Measurements from ENCODE around the gene TIGD1. TPM values are rescaled to one million over a fixed set of nuclear protein-coding genes. Genes with fewer than 3 reads are reported as not detected.

The TIGD1 gene
- total RNA-seq = 10 to 100 TPM in 1 of 2 experiments, 1 to 10 TPM in 1; 8.7 to 10.4 TPM

DNA sequence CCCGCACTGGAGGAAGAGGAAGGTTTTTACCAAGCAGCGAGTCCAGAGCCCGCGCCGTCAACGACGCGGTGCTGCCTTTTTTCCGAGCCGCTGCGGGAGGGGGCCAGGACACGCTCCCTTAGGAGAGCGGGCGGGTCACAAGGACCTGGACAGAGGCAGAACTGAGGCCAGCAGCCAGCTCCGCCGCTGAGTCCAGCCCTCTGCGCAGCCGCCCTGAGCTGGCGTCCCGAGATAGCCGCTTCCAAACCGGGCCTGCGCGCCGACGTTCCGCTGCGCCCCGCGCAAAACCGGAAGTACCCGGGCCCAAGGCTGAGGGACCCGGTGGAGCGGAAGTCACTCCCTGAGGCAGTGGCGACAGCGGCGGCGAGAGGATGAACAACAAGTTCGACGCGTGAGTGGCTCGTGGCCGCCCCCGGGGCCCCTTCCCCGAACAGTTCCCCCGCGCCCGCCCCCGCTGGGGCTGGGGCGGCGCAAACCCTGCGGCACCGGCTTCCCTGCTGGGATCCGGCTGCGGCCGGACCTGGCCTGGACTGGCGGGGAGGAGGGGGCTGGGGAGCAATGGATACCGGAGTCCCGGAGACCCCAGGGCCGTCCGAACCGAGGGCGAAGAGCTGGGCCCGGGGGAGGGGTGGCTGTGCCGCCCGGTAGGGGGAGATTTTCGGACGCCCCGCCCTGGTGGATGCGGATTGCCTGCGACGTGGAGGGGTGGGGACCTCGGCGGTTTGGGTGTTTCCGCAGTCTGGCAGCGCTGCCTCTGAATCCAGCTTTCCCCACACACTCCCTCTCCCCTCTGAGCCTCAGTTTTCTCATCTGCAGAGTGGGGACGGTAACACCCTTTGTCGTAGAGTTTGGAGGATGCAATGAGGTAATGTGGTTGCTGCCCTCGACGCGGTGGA is at the start of gene TIGD1, which contains the start of gene EIF4E2:
TIGD1 (minus strand) TSS at position 204 of the 896 bp plus-strand sequence. CDS start 675 bp downstream, outside the sequence.
EIF4E2 (plus strand) TSS at position 336 of the 896 bp plus-strand sequence; CDS start at position 372, 36 bp downstream.
- Mint-ChIP-seq H3K4me3 (peak within 1 kb of the TSS; percentile 99), H3K27me3 (no peaks in the 10 kb centered on the region), H3K36me3 (ENCODE audit: low read depth) (peaks cover 59% of the 10 kb centered on the region), H3K9me3 (peaks cover 4% of the 10 kb centered on the region), H3K4me1 (peaks cover 76% of the 10 kb centered on the region), H3K27ac (peak within 1 kb of the TSS; percentile 100)
- CTCF ChIA-PET = interaction anchor here (0.8 to 1.5 kb wide), 4 partner anchors 12 to 717 kb away, joined by 3 to 8 read pairs (median 3); partner anchors contain the start of genes CHRNG and PRSS56
- peak; percentile 92 for DNase-seq
- POLR2A ChIA-PET = no interaction called here

DNA sequence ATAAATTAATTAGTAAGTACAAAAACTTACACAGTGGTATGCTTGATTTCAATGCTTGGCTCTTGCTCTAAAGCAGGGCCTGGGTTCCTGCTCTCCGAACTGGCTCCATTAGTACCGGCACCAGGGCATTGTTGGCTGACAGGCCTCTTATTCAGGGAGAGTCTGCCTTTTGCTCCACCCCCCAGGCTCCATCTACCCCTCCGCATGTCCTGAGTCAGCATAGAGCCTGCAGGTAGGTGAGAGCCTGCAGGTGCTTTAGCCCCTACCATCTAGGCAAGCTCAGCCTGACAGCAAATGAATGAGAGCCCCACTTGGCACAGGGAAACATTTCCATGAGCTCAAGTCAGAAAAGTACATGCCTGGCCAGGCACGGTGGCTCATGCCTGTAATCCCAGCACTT is 47.9 kb upstream of the TIGD1 start:
- peaks cover 2% of the 10 kb centered on the region for H3K4me1 Mint-ChIP-seq
- ChIA-PET POLR2A (no interaction called here), CTCF (interaction anchor here (0.6 to 1.1 kb wide), 2 partner anchors 35 to 705 kb away, joined by 4 read pairs; no protein-coding TSS in a partner anchor)
- no peak overlapping the region for H3K27ac Mint-ChIP-seq
- no peak overlapping the region for H3K4me3 Mint-ChIP-seq
- H3K36me3 Mint-ChIP-seq (ENCODE audit: low read depth) = no peaks in the 10 kb centered on the region
- no peak for DNase-seq
- H3K27me3 Mint-ChIP-seq = peaks cover 3% of the 10 kb centered on the region
- H3K9me3 Mint-ChIP-seq = no peaks in the 10 kb centered on the region

DNA sequence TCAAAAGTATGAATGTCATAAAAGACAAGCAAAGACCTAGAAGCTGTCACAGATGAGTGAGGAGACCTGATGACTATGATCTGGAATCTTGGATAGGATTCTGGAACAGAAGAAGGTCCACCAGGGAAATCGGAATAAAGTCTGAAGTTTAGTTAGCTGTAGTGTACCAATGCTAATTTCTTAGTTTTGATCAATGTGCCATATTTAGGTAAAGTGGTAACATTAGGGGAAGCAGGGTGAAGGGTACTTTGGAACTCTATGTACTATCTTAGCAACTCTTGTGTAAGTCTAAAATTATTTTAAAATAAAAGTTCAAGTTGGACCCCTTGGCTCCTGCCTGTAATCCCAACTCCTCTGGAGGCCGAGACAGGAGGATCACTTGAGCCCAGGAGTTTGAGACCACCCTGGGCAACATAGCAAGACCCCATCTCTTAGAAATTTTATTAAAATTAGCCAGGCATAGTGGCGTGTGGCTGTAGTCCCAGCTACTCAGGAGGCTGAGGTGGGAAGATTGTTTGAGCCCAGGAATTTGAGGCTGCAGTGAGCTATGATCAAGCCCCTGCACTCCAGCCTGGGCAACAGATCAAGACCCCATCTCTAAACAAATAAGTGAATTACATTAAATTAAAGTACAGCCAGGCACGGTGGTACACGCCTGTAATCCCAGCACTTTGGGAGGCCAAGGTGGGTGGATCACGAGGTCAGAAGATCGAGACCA is 47.2 kb upstream of the TIGD1 start:
- no peak for DNase-seq
- no peaks in the 10 kb centered on the region for H3K27me3 Mint-ChIP-seq
- ChIA-PET POLR2A (no interaction called here), CTCF (interaction anchor here (1.1 kb wide), 1 partner anchor 34 kb away, joined by 4 read pairs; no protein-coding TSS in a partner anchor)
- H3K9me3 Mint-ChIP-seq = no peaks in the 10 kb centered on the region
- no peak overlapping the region for H3K27ac Mint-ChIP-seq
- peaks cover 8% of the 10 kb centered on the region for H3K4me1 Mint-ChIP-seq
- no peak overlapping the region for H3K4me3 Mint-ChIP-seq
- H3K36me3 Mint-ChIP-seq (ENCODE audit: low read depth) = no peaks in the 10 kb centered on the region

DNA sequence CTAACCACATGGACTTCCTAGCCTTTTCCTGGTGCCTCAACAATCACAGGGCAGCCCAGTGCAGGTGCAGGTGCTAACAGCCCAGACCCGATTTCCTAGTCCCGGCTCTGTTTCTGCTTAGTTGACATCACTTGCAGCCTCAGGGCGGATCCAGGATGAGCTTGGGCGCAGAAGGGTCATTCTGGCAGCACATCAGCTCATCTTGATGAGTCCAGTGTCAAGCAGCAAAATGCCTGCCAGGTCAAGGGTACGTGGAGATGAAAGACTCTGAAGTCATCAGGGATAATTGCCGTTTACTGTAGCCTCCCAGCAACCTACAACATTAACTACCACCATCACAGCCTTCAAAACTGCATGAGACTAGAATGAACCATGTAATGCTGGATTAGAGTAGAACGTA is 43.6 kb upstream of the TIGD1 start:
- ChIA-PET CTCF (interaction anchor here (0.6 to 1.2 kb wide), 4 partner anchors 15 to 140 kb away, joined by 3 to 6 read pairs (median 4); no protein-coding TSS in a partner anchor), POLR2A (no interaction called here)
- Mint-ChIP-seq H3K4me3 (no peak overlapping the region), H3K36me3 (ENCODE audit: low read depth) (no peaks in the 10 kb centered on the region), H3K27me3 (peaks cover 1% of the 10 kb centered on the region), H3K4me1 (peaks cover 8% of the 10 kb centered on the region), H3K9me3 (no peaks in the 10 kb centered on the region), H3K27ac (no peak overlapping the region)
- no peak for DNase-seq

DNA sequence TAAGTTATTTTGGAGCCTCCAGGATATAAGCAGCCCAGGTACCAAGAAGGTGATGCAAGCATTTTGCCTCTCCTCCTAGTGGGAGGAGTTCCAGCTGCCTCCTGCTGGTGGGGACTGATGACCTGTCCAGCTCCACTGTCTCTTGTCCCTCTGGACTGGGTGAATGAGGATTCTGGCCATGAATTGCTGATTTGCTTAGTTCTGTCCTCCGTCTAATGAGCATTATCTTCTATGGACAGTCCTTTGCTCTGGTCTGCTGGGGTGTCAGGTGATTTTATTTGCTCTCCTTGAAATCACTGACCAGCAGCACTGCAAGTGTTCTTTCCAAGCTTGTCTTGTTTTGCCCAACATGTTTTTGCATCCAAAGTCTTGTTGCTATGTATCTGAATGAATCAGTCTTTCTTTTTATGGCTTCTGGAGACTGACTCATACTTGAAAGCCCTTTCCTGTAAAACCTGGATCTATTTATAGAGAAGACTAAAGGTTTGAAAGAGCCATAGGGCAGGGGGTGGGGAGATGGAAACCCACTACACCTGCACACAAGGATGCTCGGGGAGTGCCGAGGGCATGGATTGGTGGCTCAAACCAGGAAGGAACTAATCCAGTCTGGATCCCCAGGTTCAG is 42.5 kb upstream of the TIGD1 start:
- H3K4me3 Mint-ChIP-seq = no peak overlapping the region
- H3K36me3 Mint-ChIP-seq (ENCODE audit: low read depth) = no peaks in the 10 kb centered on the region
- no peak for DNase-seq
- CTCF ChIA-PET = interaction anchor here (0.9 to 3.1 kb wide), 4 partner anchors 12 to 38 kb away, joined by 3 to 17 read pairs (median 3); no protein-coding TSS in a partner anchor
- POLR2A ChIA-PET = no interaction called here
- H3K4me1 Mint-ChIP-seq = peaks cover 8% of the 10 kb centered on the region
- no peak overlapping the region for H3K27ac Mint-ChIP-seq
- H3K9me3 Mint-ChIP-seq = no peaks in the 10 kb centered on the region
- peaks cover 1% of the 10 kb centered on the region for H3K27me3 Mint-ChIP-seq

DNA sequence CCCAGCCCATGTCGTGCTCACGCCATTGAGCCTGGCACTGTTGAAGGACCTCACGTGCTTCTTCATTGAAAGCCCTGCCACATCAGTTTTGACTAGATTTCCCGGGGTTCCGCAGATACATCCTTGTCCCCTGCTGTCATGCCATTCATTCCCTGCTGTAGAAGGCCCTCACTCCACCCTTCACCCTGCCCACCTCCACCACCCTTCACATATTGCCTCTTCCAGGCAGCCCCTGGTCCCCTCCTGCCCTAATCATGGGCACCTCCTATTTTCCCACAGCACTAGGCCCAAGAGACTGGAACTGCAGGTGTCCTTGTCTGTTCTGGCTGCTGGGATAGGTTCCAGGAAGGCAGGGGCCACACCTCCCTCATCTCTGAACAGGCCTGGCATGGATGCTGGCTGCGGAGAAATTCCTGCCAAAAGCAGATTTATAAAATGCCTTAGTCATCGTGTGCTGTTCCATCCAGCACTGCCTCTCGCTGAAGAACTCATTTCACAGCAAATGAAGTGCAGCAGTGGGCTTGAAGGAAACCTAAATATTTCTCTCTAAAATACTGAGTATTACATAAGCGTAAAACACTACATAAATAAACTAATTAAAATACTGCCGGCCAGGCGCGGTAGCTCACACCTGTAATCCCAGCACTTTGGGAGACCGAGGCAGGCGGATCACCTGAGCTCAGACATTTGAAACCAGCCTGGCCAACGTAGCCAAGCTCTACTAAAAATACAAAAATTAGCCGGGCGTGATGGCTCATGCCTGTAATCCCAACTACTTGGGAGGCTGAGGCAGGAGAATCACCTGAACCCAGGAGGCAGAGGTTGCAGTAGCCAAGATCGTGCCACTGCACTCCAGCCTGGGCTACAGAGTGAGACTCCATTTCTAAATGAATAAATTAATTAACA is 38.6 kb upstream of the TIGD1 start:
- ChIA-PET POLR2A (no interaction called here), CTCF (no interaction called here)
- no peak overlapping the region for H3K4me3 Mint-ChIP-seq
- H3K27ac Mint-ChIP-seq = no peak overlapping the region
- DNase-seq = no peak
- peaks cover 8% of the 10 kb centered on the region for H3K4me1 Mint-ChIP-seq
- peaks cover 1% of the 10 kb centered on the region for H3K27me3 Mint-ChIP-seq
- H3K36me3 Mint-ChIP-seq (ENCODE audit: low read depth) = peaks cover 7% of the 10 kb centered on the region
- no peaks in the 10 kb centered on the region for H3K9me3 Mint-ChIP-seq

DNA sequence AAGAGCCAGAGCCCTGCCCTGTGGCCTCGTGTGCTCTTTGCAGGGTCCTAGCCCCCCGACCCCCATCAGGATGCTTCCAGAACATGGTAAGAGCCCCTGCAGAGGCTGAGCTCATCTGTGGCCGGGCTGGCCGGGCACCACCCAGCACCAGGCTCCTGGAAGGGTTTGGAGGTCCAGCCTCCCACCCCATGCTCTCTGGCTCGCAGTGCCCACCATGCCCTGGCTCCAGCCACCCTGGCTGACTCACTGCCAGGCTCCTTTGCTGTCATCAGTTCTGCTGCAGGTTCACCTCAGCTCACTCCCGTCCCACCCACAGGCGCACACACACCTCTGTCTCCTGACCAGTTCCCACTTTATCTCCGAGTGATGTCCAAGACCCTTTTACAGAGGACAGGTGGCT is 37.7 kb upstream of the TIGD1 start:
- peaks cover 3% of the 10 kb centered on the region for H3K4me1 Mint-ChIP-seq
- H3K36me3 Mint-ChIP-seq (ENCODE audit: low read depth) = peaks cover 12% of the 10 kb centered on the region
- H3K4me3 Mint-ChIP-seq = no peak overlapping the region
- no peak for DNase-seq
- CTCF ChIA-PET = no interaction called here
- H3K27me3 Mint-ChIP-seq = peaks cover 1% of the 10 kb centered on the region
- no peak overlapping the region for H3K27ac Mint-ChIP-seq
- no peaks in the 10 kb centered on the region for H3K9me3 Mint-ChIP-seq
- POLR2A ChIA-PET = no interaction called here

DNA sequence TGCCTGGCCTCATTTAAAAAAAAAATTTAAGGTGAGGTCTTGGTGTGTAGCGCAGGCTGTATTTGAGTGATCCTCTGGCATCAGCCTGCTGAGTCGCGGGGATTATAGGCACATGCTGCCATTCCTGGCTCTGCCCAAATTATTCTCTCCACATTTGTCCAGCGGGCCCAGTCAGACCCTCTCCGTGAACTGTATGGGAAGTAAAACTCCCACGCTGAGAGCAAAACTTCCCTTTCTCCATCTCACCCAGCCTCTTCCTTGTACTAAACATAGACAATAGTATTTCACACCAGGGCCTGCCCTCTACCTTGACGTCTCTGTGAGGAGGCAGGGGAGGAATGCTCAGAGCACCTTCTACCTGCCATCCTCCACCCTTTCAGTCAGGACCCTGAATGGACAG is 37.2 kb upstream of the TIGD1 start:
- DNase-seq = no peak
- Mint-ChIP-seq H3K9me3 (no peaks in the 10 kb centered on the region), H3K27ac (no peak overlapping the region), H3K4me1 (no peaks in the 10 kb centered on the region), H3K36me3 (ENCODE audit: low read depth) (peaks cover 17% of the 10 kb centered on the region), H3K27me3 (peaks cover 1% of the 10 kb centered on the region), H3K4me3 (no peak overlapping the region)
- CTCF ChIA-PET = interaction anchor here (1.5 kb wide), 1 partner anchor 41 kb away, joined by 3 read pairs; no protein-coding TSS in a partner anchor
- POLR2A ChIA-PET = no interaction called here

DNA sequence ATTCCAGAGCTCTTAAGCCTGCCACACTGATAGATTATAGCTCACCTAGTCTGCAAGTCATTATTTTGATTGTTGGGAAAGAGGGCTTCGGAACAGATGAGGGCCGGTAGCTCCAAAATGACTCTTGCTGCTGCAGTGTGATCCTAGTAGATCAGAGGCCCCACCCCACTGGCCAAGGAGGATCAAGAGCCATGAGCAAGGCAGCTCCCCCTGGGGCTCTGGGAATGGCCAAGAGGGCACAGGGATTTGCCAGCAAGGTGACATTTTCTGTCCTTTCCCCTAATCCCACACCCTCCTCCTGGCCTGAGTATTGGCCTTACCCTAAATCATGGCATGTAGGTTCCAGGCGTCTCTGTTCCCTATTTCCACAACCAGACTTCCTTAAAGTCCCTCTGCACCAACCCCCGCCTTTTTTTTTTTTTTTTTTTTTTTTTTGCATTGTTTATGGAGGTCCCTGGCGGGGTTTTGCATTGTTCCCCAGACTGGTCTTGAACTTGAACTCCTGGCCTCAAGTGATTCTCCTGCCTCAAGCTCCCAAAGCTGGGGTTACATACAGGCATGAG is 36.7 kb upstream of the TIGD1 start:
- Mint-ChIP-seq H3K4me1 (no peaks in the 10 kb centered on the region), H3K36me3 (ENCODE audit: low read depth) (peaks cover 20% of the 10 kb centered on the region), H3K27ac (no peak overlapping the region), H3K9me3 (no peaks in the 10 kb centered on the region), H3K27me3 (peaks cover 1% of the 10 kb centered on the region), H3K4me3 (no peak overlapping the region)
- CTCF ChIA-PET = interaction anchor here (0.7 to 1.5 kb wide), 3 partner anchors 8 to 787 kb away, joined by 3 read pairs; no protein-coding TSS in a partner anchor
- DNase-seq = no peak
- POLR2A ChIA-PET = no interaction called here

GRCh38 chr2:232584238-232584637 is 33.9 kb upstream of the TIGD1 start:
- Mint-ChIP-seq H3K27me3 (no peaks in the 10 kb centered on the region), H3K36me3 (ENCODE audit: low read depth) (peaks cover 27% of the 10 kb centered on the region), H3K4me1 (peaks cover 16% of the 10 kb centered on the region), H3K4me3 (no peak overlapping the region), H3K27ac (no peak overlapping the region), H3K9me3 (no peaks in the 10 kb centered on the region)
- POLR2A ChIA-PET = no interaction called here
- no peak for DNase-seq
- CTCF ChIA-PET = interaction anchor here (1.2 to 1.4 kb wide), 3 partner anchors 9 to 22 kb away, joined by 3 to 5 read pairs (median 3); no protein-coding TSS in a partner anchor

GRCh38 chr2:232581725-232582124 is 31.4 kb upstream of the TIGD1 start:
- ChIA-PET CTCF (interaction anchor here (3.2 kb wide), 1 partner anchor 10 kb away, joined by 17 read pairs; no protein-coding TSS in a partner anchor), POLR2A (no interaction called here)
- no peak overlapping the region for H3K27ac Mint-ChIP-seq
- H3K36me3 Mint-ChIP-seq (ENCODE audit: low read depth) = peaks cover 27% of the 10 kb centered on the region
- DNase-seq = no peak
- H3K9me3 Mint-ChIP-seq = no peaks in the 10 kb centered on the region
- no peaks in the 10 kb centered on the region for H3K27me3 Mint-ChIP-seq
- H3K4me3 Mint-ChIP-seq = no peak overlapping the region
- peaks cover 16% of the 10 kb centered on the region for H3K4me1 Mint-ChIP-seq
